Stimulated activated naive CD8-positive, alpha-beta T cell treated with anti-CD3 and anti-CD28 coated beads, Interleukin-15, Interleukin-2, amounts not matched to agents 100 ng/mL and 50 ng/mL, for 24 hours (primary cell): ENCODE measurements around the gene MAST2.
"Not testable (repeated sequence)": the region's sequence is repeated elsewhere in the genome, so short reads cannot be mapped to it uniquely, and the experiment has no call there.

Experiments
- H3K27ac Mint-ChIP-seq: one replicate; pipeline ENCODE4 v1.8.0; 2021; ENCODE audit warnings: mild to moderate bottlenecking, mixed read lengths
- H3K27me3 Mint-ChIP-seq: one replicate; pipeline ENCODE4 v1.8.0; 2021; ENCODE audit warnings: mixed read lengths
- H3K36me3 Mint-ChIP-seq: one replicate; pipeline ENCODE4 v1.8.0; 2021; ENCODE audit warnings: low read depth, mixed read lengths
- H3K4me1 Mint-ChIP-seq: one replicate; pipeline ENCODE4 v1.8.0; 2021; ENCODE audit warnings: low read depth, mixed read lengths
- H3K4me3 Mint-ChIP-seq: one replicate; pipeline ENCODE4 v1.8.0; 2021; ENCODE audit warnings: mild to moderate bottlenecking, mixed read lengths
- H3K9me3 Mint-ChIP-seq: one replicate; pipeline ENCODE4 v1.8.0; 2021; ENCODE audit warnings: mixed read lengths

Gene MAST2

GRCh38 chr1:45952072-45952471 lies 148.7 kb downstream of the MAST2 start:
- H3K27ac Mint-ChIP-seq, result no peak overlapping the region
- no peaks in the 10 kb centered on the region for H3K9me3 Mint-ChIP-seq
- no peaks in the 10 kb centered on the region for H3K36me3 Mint-ChIP-seq
- H3K4me3 Mint-ChIP-seq, result no peak overlapping the region
- H3K4me1 Mint-ChIP-seq, result no peaks in the 10 kb centered on the region
- H3K27me3 Mint-ChIP-seq, result no peaks in the 10 kb centered on the region

- Mint-ChIP-seq H3K4me3 (no peak overlapping the region), H3K36me3 (no peaks in the 10 kb centered on the region), H3K27me3 (no peaks in the 10 kb centered on the region), H3K4me1 (no peaks in the 10 kb centered on the region), H3K27ac (no peak overlapping the region), H3K9me3 (no peaks in the 10 kb centered on the region)
Measured at GRCh38 chr1:45953934-45954847, 150.8 kb downstream of the MAST2 start.

GRCh38 chr1:45957684-45958083 lies 154.3 kb downstream of the MAST2 start:
- no peak overlapping the region for H3K27ac Mint-ChIP-seq
- H3K9me3 Mint-ChIP-seq, result no peaks in the 10 kb centered on the region
- H3K4me1 Mint-ChIP-seq, result no peaks in the 10 kb centered on the region
- no peak overlapping the region for H3K4me3 Mint-ChIP-seq
- H3K27me3 Mint-ChIP-seq, result no peaks in the 10 kb centered on the region
- H3K36me3 Mint-ChIP-seq, result peaks cover 19% of the 10 kb centered on the region

DNA sequence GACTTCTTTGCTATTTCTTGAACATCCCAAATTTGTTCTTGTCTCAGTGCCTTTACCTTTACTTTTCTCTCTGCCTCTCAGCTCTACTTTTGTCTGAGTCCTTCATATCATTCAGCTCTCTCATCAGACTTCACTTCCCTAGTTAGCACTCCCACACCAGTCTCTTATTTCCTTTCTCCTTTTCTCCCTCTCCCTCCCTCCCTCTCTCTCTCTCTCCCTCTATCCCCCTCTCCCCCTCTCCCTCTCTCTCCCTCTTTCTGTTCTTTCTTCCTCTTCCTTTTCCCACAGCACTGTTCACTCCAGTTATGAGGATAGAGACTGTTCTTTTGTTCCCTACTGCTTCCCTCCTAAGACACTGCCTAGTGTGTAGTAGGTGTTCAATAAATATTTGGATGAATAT lies 154.9 kb downstream of the MAST2 start:
- H3K27ac Mint-ChIP-seq, result no peak overlapping the region
- H3K4me1 Mint-ChIP-seq, result no peaks in the 10 kb centered on the region
- no peaks in the 10 kb centered on the region for H3K27me3 Mint-ChIP-seq
- no peak overlapping the region for H3K4me3 Mint-ChIP-seq
- no peaks in the 10 kb centered on the region for H3K9me3 Mint-ChIP-seq
- peaks cover 23% of the 10 kb centered on the region for H3K36me3 Mint-ChIP-seq

GRCh38 chr1:45960930-45961715 lies 157.7 kb downstream of the MAST2 start:
- H3K27me3 Mint-ChIP-seq, result no peaks in the 10 kb centered on the region
- H3K9me3 Mint-ChIP-seq, result no peaks in the 10 kb centered on the region
- no peak overlapping the region for H3K4me3 Mint-ChIP-seq
- no peaks in the 10 kb centered on the region for H3K4me1 Mint-ChIP-seq
- peaks cover 25% of the 10 kb centered on the region for H3K36me3 Mint-ChIP-seq
- H3K27ac Mint-ChIP-seq, result no peak overlapping the region

DNA sequence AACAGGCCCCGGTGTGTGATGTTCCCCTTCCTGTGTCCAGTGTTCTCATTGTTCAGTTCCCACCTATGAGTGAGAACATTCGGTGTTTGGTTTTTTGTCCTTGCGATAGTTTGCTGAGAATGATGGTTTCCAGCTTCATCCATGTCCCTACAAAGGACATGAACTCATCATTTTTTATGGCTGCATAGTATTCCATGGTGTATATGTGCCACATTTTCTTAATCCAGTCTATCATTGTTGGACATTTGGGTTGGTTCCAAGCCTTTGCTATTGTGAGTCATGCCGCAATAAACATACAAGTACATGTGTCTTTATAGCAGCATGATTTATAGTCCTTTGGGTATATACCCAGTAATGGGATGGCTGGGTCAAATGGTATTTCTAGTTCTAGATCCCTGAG lies 158.5 kb downstream of the MAST2 start:
- not testable (repeated sequence) for H3K4me3 Mint-ChIP-seq, H3K4me1 Mint-ChIP-seq, H3K9me3 Mint-ChIP-seq, H3K27ac Mint-ChIP-seq, H3K27me3 Mint-ChIP-seq
- peaks cover 25% of the 10 kb centered on the region for H3K36me3 Mint-ChIP-seq

GRCh38 chr1:45968941-45969666 lies 165.7 kb downstream of the MAST2 start:
- H3K27ac Mint-ChIP-seq, result no peak overlapping the region
- H3K27me3 Mint-ChIP-seq, result no peaks in the 10 kb centered on the region
- H3K9me3 Mint-ChIP-seq, result no peaks in the 10 kb centered on the region

GRCh38 chr1:45969866-45970265 lies 166.5 kb downstream of the MAST2 start:
- no peak overlapping the region for H3K27ac Mint-ChIP-seq
- no peak overlapping the region for H3K4me3 Mint-ChIP-seq
- H3K27me3 Mint-ChIP-seq, result no peaks in the 10 kb centered on the region
- H3K9me3 Mint-ChIP-seq, result no peaks in the 10 kb centered on the region
- H3K4me1 Mint-ChIP-seq, result no peaks in the 10 kb centered on the region
- peaks cover 5% of the 10 kb centered on the region for H3K36me3 Mint-ChIP-seq

More at GRCh38 chr1:45968941-45969666, 165.7 kb downstream of the MAST2 start:
- H3K4me1 Mint-ChIP-seq, result no peaks in the 10 kb centered on the region
- peaks cover 5% of the 10 kb centered on the region for H3K36me3 Mint-ChIP-seq
- no peak overlapping the region for H3K4me3 Mint-ChIP-seq

DNA sequence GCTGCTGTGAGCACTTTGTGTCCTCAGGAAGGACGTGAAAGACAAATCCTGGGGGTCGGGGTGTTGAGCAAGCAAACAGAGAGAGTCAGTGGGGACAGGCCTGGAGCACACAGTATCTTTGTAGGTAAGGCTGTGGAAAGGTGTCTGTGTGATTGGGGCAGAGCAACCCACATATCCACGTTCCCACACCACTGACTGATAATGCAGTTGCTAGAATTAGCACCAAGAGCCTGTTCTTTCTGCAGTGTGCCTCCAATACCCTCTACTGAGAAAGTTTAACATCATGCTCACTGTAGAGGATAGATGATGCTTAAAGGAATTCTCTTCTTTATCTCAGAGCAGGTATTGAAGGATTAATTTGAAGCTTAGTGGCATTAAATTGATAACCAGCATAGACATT lies 167.9 kb downstream of the MAST2 start:
- Mint-ChIP-seq H3K36me3 (peaks cover 5% of the 10 kb centered on the region), H3K4me3 (no peak overlapping the region), H3K27me3 (no peaks in the 10 kb centered on the region), H3K4me1 (no peaks in the 10 kb centered on the region), H3K27ac (no peak overlapping the region), H3K9me3 (no peaks in the 10 kb centered on the region)

GRCh38 chr1:45971922-45972531 lies 168.6 kb downstream of the MAST2 start:
- no peaks in the 10 kb centered on the region for H3K9me3 Mint-ChIP-seq
- no peaks in the 10 kb centered on the region for H3K4me1 Mint-ChIP-seq
- H3K27me3 Mint-ChIP-seq, result no peaks in the 10 kb centered on the region
- H3K4me3 Mint-ChIP-seq, result no peak overlapping the region
- H3K36me3 Mint-ChIP-seq, result peaks cover 9% of the 10 kb centered on the region
- no peak overlapping the region for H3K27ac Mint-ChIP-seq

- Mint-ChIP-seq H3K36me3 (peaks cover 9% of the 10 kb centered on the region), H3K27ac (no peak overlapping the region)
Measured at GRCh38 chr1:45972621-45973020, 169.2 kb downstream of the MAST2 start.

DNA sequence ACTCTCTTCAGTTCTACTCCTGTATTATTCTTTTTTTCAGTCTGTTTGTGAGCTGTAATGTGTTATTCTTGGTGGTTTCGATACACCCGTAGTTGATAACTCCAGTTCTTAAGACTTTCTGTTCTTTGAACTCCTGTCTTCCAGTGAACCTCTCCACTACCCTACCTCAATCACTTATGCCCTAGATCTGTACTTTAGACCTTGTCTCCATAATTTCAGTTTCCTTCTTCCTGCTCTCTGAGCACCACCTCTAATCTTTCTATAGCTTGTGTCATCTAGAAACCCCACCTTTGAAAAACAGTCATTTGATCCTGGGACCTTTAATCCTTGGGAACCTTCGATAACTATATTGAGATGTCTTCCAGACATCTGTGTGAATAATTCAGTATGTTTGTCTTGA lies 169.7 kb downstream of the MAST2 start:
- Mint-ChIP-seq H3K4me1 (no peaks in the 10 kb centered on the region), H3K27ac (no peak overlapping the region), H3K27me3 (no peaks in the 10 kb centered on the region), H3K4me3 (no peak overlapping the region), H3K36me3 (peaks cover 9% of the 10 kb centered on the region), H3K9me3 (no peaks in the 10 kb centered on the region)

More at GRCh38 chr1:45972621-45973020, 169.2 kb downstream of the MAST2 start:
- Mint-ChIP-seq H3K4me3 (no peak overlapping the region), H3K27me3 (no peaks in the 10 kb centered on the region), H3K9me3 (no peaks in the 10 kb centered on the region), H3K4me1 (no peaks in the 10 kb centered on the region)

DNA sequence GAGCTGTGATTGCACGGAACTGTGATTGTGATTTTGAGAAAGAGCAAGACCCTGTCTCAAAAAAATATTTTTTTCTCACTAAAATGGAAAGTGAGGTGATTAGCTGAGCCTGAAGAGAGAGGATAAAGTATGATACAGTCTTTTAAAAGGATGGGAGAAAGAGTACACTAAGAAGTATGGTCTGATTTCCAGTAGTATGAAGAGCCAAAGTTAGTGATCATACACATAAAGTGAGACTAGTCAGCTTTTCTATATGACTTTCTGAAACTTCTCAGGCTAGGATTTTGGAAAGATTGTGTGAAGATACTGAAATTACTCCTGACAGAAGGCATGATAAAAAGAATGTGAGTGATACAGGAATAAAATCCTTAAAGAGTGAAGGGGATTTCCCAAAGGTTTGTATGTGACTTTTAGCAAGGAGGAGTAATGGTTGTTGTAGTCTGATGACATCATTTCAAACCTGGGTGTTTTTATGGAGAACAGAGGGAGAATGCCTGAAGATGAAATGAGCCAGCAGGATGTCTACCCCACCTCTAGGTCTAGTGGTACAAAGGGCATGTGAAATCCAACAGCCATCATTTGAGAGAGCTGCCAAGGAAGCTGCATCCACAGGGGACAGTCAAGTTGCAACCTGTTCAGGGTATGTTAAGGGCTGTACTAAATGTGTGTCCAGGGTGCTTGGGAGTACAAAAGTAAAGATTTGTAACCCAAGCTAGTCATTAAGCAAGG lies 171.3 kb downstream of the MAST2 start:
- Mint-ChIP-seq H3K4me1 (no peaks in the 10 kb centered on the region), H3K36me3 (peaks cover 9% of the 10 kb centered on the region), H3K27me3 (no peaks in the 10 kb centered on the region), H3K4me3 (no peak overlapping the region), H3K27ac (no peak overlapping the region), H3K9me3 (no peaks in the 10 kb centered on the region)

DNA sequence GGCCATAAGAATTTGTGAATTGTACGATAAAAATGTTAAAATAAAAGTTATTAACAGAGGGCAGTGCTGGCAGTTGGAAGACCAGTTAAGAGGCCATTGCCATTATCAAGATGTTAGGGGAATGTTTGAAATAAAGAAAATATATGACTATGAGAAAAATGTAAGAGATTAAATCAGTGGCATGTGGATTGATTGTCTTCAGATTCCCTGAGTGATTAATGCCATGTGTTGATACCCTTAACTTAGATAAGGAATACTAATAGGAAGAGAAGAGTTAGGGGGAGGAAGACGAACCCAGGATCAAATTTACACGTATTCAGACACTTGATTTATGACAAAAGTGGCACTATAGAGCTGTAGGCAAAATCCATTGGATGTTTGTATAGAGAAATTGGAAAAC lies 173.2 kb downstream of the MAST2 start:
- no peak overlapping the region for H3K27ac Mint-ChIP-seq
- peaks cover 13% of the 10 kb centered on the region for H3K36me3 Mint-ChIP-seq
- H3K4me3 Mint-ChIP-seq, result no peak overlapping the region
- no peaks in the 10 kb centered on the region for H3K4me1 Mint-ChIP-seq
- no peaks in the 10 kb centered on the region for H3K9me3 Mint-ChIP-seq
- H3K27me3 Mint-ChIP-seq, result no peaks in the 10 kb centered on the region
